ENCODE results near the gene TRABD2B.

Gene TRABD2B

DNA sequence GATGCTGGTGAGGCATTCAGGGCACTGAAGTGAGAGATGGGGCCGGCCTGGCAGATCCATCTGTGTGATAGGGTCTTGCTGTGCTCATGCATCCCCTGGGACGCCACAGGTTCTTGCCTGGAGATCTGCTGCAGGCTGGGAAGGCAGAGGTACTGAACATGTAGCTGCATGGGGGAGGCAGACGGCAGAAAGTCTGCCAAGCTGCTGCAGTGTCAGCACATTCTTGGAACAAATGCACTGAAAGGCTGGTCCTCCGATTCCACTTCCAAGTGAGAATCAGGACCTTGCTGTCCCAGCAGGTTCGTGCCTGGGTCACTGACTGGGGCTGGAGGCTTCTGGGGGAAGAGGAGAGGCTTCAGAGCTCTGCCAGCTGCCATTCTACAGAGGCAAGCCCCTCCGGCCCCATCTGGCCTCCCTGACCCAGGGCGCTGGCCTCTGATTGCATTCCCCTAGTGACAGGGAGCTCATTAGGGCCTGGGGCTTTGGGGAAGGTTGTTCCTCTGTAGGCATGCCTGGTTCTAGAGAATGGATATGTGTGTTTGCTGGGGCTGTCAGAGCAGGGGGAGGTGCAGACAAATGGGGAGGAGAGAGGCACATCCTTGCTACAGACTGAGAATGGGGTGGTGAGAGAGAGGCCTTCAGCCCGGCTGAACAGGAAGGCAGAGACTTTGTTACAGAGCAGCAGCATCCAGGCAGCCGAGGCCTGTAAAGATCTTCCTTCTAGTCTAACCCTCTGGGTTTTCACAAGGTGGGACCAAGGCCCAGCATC, 174.0 kb downstream of the TRABD2B start:
- Histone ChIP-seq H3K4me3 (replicated peaks; ENCODE audit: low read depth, low read length) (no peak overlapping the region), H3K36me3 (ENCODE audit: control insufficient read depth, insufficient read depth, low read length) (no peaks in the 10 kb centered on the region), H3K27me3 (replicated peaks; ENCODE audit: control insufficient read depth, insufficient read depth, low read length) (no peaks in the 10 kb centered on the region; the same call in 1 of the 2 replicates)
- TF ChIP-seq, protein P1, sequence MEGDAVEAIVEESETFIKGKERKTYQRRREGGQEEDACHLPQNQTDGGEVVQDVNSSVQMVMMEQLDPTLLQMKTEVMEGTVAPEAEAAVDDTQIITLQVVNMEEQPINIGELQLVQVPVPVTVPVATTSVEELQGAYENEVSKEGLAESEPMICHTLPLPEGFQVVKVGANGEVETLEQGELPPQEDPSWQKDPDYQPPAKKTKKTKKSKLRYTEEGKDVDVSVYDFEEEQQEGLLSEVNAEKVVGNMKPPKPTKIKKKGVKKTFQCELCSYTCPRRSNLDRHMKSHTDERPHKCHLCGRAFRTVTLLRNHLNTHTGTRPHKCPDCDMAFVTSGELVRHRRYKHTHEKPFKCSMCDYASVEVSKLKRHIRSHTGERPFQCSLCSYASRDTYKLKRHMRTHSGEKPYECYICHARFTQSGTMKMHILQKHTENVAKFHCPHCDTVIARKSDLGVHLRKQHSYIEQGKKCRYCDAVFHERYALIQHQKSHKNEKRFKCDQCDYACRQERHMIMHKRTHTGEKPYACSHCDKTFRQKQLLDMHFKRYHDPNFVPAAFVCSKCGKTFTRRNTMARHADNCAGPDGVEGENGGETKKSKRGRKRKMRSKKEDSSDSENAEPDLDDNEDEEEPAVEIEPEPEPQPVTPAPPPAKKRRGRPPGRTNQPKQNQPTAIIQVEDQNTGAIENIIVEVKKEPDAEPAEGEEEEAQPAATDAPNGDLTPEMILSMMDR (IDR thresholded peaks at IDR 0.05; ENCODE audit: insufficient read depth, low read length, poor library complexity, severe bottlenecking) = no peak
- no peak for DNase-seq (ENCODE audit: extremely low read depth, insufficient read length)

DNA sequence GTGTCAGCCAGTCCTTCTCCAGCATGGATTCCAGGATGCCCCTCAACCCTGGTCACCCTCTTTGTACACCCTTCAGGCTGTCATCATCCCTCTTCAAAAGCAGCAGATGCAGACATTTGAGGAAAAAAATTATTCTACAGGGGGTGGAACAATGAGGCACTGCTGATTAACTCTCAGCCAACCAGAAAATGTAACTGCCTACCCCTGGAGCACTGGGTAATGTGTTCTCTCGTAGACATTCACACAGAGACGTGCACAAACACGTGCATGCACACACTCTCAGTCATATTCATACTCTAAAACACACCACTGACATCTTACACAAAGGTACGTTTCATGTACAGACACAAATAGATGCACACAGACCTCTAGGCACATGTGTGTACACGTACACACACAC, 175.4 kb downstream of the TRABD2B start:
- no peak for DNase-seq (ENCODE audit: extremely low read depth, insufficient read length)
- Histone ChIP-seq H3K36me3 (ENCODE audit: control insufficient read depth, insufficient read depth, low read length) (no peaks in the 10 kb centered on the region), H3K4me3 (replicated peaks; ENCODE audit: low read depth, low read length) (no peak overlapping the region), H3K27me3 (replicated peaks; ENCODE audit: control insufficient read depth, insufficient read depth, low read length) (no peaks in the 10 kb centered on the region; the same call in 1 of the 2 replicates)
- TF ChIP-seq, protein P1 (IDR thresholded peaks at IDR 0.05; ENCODE audit: insufficient read depth, low read length, poor library complexity, severe bottlenecking) = no peak

DNA sequence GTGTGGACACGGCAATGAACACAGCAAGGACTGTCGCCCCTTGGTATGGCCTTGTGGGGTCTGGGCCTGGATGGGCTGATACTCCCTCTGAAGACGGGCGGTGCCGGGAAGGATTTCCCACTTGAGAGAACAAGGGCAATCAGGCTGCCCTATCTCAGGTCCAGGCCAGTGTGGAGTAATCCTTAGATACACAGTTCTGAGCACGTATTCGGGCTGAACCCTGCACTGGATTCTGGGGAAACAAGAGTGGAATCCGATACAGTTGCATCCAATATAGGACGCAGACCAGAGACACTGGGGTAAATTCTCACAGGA, 177.7 kb downstream of the TRABD2B start:
- DNase-seq (ENCODE audit: extremely low read depth, insufficient read length) = no peak
- H3K27me3 ChIP-seq (replicated peaks; ENCODE audit: control insufficient read depth, insufficient read depth, low read length) = peaks cover 1% of the 10 kb centered on the region; the same call in 1 of the 2 replicates

DNA sequence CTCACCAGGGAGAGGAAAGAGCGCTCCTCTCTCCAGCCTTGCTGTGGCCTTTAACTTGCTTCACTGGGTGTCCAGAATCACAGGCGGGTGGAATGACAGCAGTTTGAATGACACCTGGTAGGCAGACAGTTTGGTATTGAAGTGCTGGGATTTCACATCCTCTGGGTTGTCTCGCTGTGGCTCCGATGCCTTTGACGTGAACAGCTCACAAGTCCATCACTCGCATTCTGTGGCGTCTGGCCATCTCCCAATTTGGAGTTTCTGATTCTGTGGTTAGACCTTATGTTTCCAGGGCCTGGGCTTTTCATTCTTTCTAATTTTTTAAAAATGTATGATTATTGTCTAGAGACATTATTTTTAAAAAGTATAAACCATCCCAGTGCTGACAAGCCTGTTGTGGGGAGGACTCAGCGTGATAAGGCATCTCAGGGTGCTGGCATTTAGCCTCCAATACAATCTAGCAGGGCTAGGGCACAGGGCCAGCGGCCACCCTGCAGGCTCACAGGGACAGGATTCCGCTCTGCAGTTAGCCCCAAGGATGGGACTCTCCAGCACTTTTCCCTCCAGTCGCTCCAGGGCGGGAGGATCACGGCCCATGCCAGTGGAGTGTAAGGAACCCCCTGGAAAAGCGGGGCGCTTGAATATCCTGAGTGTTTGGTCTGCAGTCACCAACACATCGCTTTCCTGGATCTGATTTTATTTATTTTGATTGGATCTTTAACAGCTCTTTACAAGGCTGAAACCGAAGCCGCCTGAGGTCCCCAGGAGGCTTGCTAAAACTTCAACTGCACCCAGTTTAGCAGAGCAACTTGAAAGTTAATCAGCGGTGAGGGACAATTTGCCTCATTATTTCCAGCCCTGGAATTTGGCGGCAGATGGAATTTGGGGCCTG, 178.3 kb downstream of the TRABD2B start:
- no peak overlapping the region for H3K4me3 ChIP-seq (replicated peaks; ENCODE audit: low read depth, low read length)
- no peaks in the 10 kb centered on the region for H3K36me3 ChIP-seq (ENCODE audit: control insufficient read depth, insufficient read depth, low read length)
- TF ChIP-seq, protein P1 (IDR thresholded peaks at IDR 0.05; ENCODE audit: insufficient read depth, low read length, poor library complexity, severe bottlenecking) = no peak

More for the DNA sequence above, 177.7 kb downstream of the TRABD2B start:
- TF ChIP-seq, protein P1 (IDR thresholded peaks at IDR 0.05; ENCODE audit: insufficient read depth, low read length, poor library complexity, severe bottlenecking) = no peak
- H3K36me3 ChIP-seq (ENCODE audit: control insufficient read depth, insufficient read depth, low read length) = no peaks in the 10 kb centered on the region
- no peak overlapping the region for H3K4me3 ChIP-seq (replicated peaks; ENCODE audit: low read depth, low read length)

DNA sequence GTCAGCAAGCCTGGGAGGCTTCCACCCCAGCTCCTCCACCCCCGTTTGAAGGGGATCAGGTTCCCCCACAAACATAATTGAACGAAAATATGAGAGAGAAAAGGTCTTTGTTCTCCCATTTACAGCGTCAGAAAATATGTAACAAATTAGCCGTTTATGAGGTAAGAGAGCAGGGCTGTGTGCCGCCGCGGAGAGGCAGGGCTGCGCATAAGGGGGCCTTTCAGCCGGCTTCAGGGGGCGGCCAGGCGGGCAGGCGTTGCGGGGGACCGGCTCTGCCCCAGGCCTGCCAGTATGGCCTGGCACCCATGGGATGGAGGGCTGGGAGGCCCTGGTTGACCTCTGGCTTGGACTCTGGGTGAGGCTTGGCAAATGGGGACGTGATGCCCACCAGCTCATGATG, 179.3 kb downstream of the TRABD2B start:
- TF ChIP-seq, protein P1 (IDR thresholded peaks at IDR 0.05; ENCODE audit: insufficient read depth, low read length, poor library complexity, severe bottlenecking) = no peak
- no peak overlapping the region for H3K4me3 ChIP-seq (replicated peaks; ENCODE audit: low read depth, low read length)
- DNase-seq (ENCODE audit: extremely low read depth, insufficient read length) = no peak
- H3K36me3 ChIP-seq (ENCODE audit: control insufficient read depth, insufficient read depth, low read length) = no peaks in the 10 kb centered on the region
- H3K27me3 ChIP-seq (replicated peaks; ENCODE audit: control insufficient read depth, insufficient read depth, low read length) = peaks cover 1% of the 10 kb centered on the region

More for the DNA sequence above, 178.3 kb downstream of the TRABD2B start:
- DNase-seq (ENCODE audit: extremely low read depth, insufficient read length) = no peak
- H3K27me3 ChIP-seq (replicated peaks; ENCODE audit: control insufficient read depth, insufficient read depth, low read length) = peaks cover 1% of the 10 kb centered on the region
